Ramos (cell line): Measurements from ENCODE around the gene EHF.

Experiments used
- in situ Hi-C: fragments of 300-500 bp; cut with MboI; formaldehyde crosslinking; loops from one replicate; pipeline ENCODE4 v1.14.3; 2022; ENCODE audit warnings: low sequenced_read_pairs; ENCODE audit not compliant: unreplicated experiment

The EHF gene

GRCh38 chr11:34620820-34621792 is at the start of gene EHF:
Gene EHF, plus strand, starts transcription at chr11:34621093. Its CDS starts 21,538 bp downstream, at chr11:34642631.
- in situ Hi-C loops = no loop called here

- in situ Hi-C loops = no loop called here
Measured at GRCh38 chr11:34573537-34573936, 47.4 kb upstream of the EHF start.

GRCh38 chr11:34575261-34575660 is 45.6 kb upstream of the EHF start:
- in situ Hi-C loops = loop anchor here (25.0 kb wide), 1 partner anchor 812 kb away; no protein-coding TSS in a partner anchor

GRCh38 chr11:34575671-34576070 is 45.2 kb upstream of the EHF start:
- in situ Hi-C loops = loop anchor here (25.0 kb wide), 1 partner anchor 812 kb away; no protein-coding TSS in a partner anchor

- in situ Hi-C loops = loop anchor here (25.0 kb wide), 1 partner anchor 811 kb away; no protein-coding TSS in a partner anchor
Measured at GRCh38 chr11:34576331-34576730, 44.6 kb upstream of the EHF start.

GRCh38 chr11:34583818-34584217 is 37.1 kb upstream of the EHF start:
- in situ Hi-C loops = loop anchor here (25.0 kb wide), 1 partner anchor 803 kb away; no protein-coding TSS in a partner anchor

- in situ Hi-C loops = loop anchor here (25.0 kb wide), 1 partner anchor 802 kb away; no protein-coding TSS in a partner anchor
Measured at GRCh38 chr11:34585304-34585734, 35.6 kb upstream of the EHF start.

GRCh38 chr11:34585735-34586487 is 35.0 kb upstream of the EHF start:
- in situ Hi-C loops = loop anchor here (25.0 kb wide), 1 partner anchor 801 kb away; no protein-coding TSS in a partner anchor

- in situ Hi-C loops = loop anchor here (25.0 kb wide), 1 partner anchor 801 kb away; no protein-coding TSS in a partner anchor
Measured at GRCh38 chr11:34586488-34587281, 34.2 kb upstream of the EHF start.

- in situ Hi-C loops = loop anchor here (25.0 kb wide), 1 partner anchor 800 kb away; no protein-coding TSS in a partner anchor
Measured at GRCh38 chr11:34587282-34587677, 33.6 kb upstream of the EHF start.

GRCh38 chr11:34588023-34588422 is 32.9 kb upstream of the EHF start:
- in situ Hi-C loops = loop anchor here (25.0 kb wide), 1 partner anchor 799 kb away; no protein-coding TSS in a partner anchor

- in situ Hi-C loops = loop anchor here (25.0 kb wide), 1 partner anchor 799 kb away; no protein-coding TSS in a partner anchor
Measured at GRCh38 chr11:34588701-34589100, 32.2 kb upstream of the EHF start.

- in situ Hi-C loops = loop anchor here (25.0 kb wide), 1 partner anchor 798 kb away; no protein-coding TSS in a partner anchor
Measured at GRCh38 chr11:34589177-34589576, 31.7 kb upstream of the EHF start.

- in situ Hi-C loops = loop anchor here (25.0 kb wide), 1 partner anchor 794 kb away; no protein-coding TSS in a partner anchor
Measured at GRCh38 chr11:34593085-34593484, 27.8 kb upstream of the EHF start.

- in situ Hi-C loops = loop anchor here (25.0 kb wide), 1 partner anchor 793 kb away; no protein-coding TSS in a partner anchor
Measured at GRCh38 chr11:34594603-34595002, 26.3 kb upstream of the EHF start.

GRCh38 chr11:34595391-34595790 is 25.5 kb upstream of the EHF start:
- in situ Hi-C loops = loop anchor here (25.0 kb wide), 1 partner anchor 792 kb away; no protein-coding TSS in a partner anchor

- in situ Hi-C loops = loop anchor here (25.0 kb wide), 1 partner anchor 791 kb away; no protein-coding TSS in a partner anchor
Measured at GRCh38 chr11:34595960-34596644, 24.8 kb upstream of the EHF start.

GRCh38 chr11:34599406-34599945 is 21.4 kb upstream of the EHF start:
- in situ Hi-C loops = loop anchor here (25.0 kb wide), 1 partner anchor 788 kb away; no protein-coding TSS in a partner anchor
